HepG2 (cell line): Measurements from ENCODE around the gene INPP1. TPM values are rescaled to one million over a fixed set of nuclear protein-coding genes. Genes with fewer than 3 reads are reported as not detected.

Experiments used
- ATF7-NPFF ChIP-seq: sonication (generic); formaldehyde crosslinking; IDR thresholded peaks from 2 replicates; pipeline ENCODE4 v1.8.1; 2023; ENCODE audit warnings: mild to moderate bottlenecking, low read depth, missing genetic modification reagents, moderate library complexity
- CCAR2 ChIP-seq: fragments of 200-400 bp; formaldehyde crosslinking; optimal IDR thresholded peaks from 2 replicates; pipeline ENCODE3; 2018; ENCODE audit warnings: low read depth, mild to moderate bottlenecking, low read length, moderate library complexity
- CSRNP1 ChIP-seq: sonication (generic); formaldehyde crosslinking; IDR thresholded peaks from 2 replicates; pipeline ENCODE4 v1.8.1; 2023; ENCODE audit warnings: mild to moderate bottlenecking, missing genetic modification reagents
- FLYWCH1 ChIP-seq: sonication (generic); formaldehyde crosslinking; IDR thresholded peaks from 2 replicates; pipeline ENCODE4 v1.8.1; 2023; ENCODE audit warnings: mild to moderate bottlenecking, missing genetic modification reagents
- GLI4 ChIP-seq: sonication (generic); formaldehyde crosslinking; IDR thresholded peaks from 2 replicates; pipeline ENCODE4 v1.5.1; 2020; ENCODE audit warnings: missing genetic modification reagents, mild to moderate bottlenecking, moderate library complexity, borderline replicate concordance
- HES4 ChIP-seq: sonication (generic); formaldehyde crosslinking; IDR thresholded peaks from 2 replicates; pipeline ENCODE4 v1.9.0; 2021; ENCODE audit warnings: mild to moderate bottlenecking, missing genetic modification reagents, borderline replicate concordance
- HNRNPLL ChIP-seq: fragments of 200-400 bp; formaldehyde crosslinking; IDR thresholded peaks from 2 replicates; pipeline ENCODE4 v1.6.1; 2017; ENCODE audit warnings: mild to moderate bottlenecking, low read depth, low read length; ENCODE audit not compliant: poor library complexity, severe bottlenecking
- JDP2 ChIP-seq: sonication (generic); formaldehyde crosslinking; IDR thresholded peaks from 2 replicates; pipeline ENCODE4 v1.8.1; 2022; ENCODE audit warnings: missing genetic modification reagents, borderline replicate concordance
- KDM5B ChIP-seq: sonication (generic); formaldehyde crosslinking; IDR thresholded peaks from 2 replicates; pipeline ENCODE4 v1.4.0; 2020; ENCODE audit warnings: missing genetic modification reagents, mild to moderate bottlenecking, borderline replicate concordance
- MEIS1 ChIP-seq: sonication (generic); formaldehyde crosslinking; IDR thresholded peaks from 2 replicates; pipeline ENCODE4 v1.9.0; 2021; ENCODE audit warnings: mild to moderate bottlenecking, missing genetic modification reagents, moderate library complexity, borderline replicate concordance
- MXI1 ChIP-seq: IDR thresholded peaks from 3 replicates; pipeline ENCODE4 v1.6.1; 2012; ENCODE audit warnings: low read depth, low read length, inconsistent platforms, borderline replicate concordance
- MYNN ChIP-seq: sonication (generic); formaldehyde crosslinking; IDR thresholded peaks from 2 replicates; pipeline ENCODE4 v1.4.0; 2020; ENCODE audit warnings: mild to moderate bottlenecking, low read depth, missing genetic modification reagents
- NCOA2 ChIP-seq: sonication (generic); formaldehyde crosslinking; IDR thresholded peaks from 2 replicates; pipeline ENCODE4 v1.8.0; 2022; ENCODE audit warnings: inconsistent platforms
- NFKB2 ChIP-seq: sonication (generic); formaldehyde crosslinking; IDR thresholded peaks from 2 replicates; pipeline ENCODE4 v1.4.0; 2020; ENCODE audit warnings: missing genetic modification reagents, borderline replicate concordance
- RFX5 ChIP-seq: IDR thresholded peaks from 2 replicates; pipeline ENCODE4 v1.6.1; 2011; ENCODE audit warnings: low read depth, low read length, improper control_type of control experiment
- TARDBP ChIP-seq: sonication (generic); formaldehyde crosslinking; IDR thresholded peaks from 2 replicates; pipeline ENCODE4 v1.8.0; 2022; ENCODE audit warnings: mild to moderate bottlenecking, missing genetic modification reagents
- ZFAT ChIP-seq: sonication (generic); formaldehyde crosslinking; conservative IDR thresholded peaks from 2 replicates; pipeline ENCODE4 v1.8.1; 2023; ENCODE audit warnings: missing genetic modification reagents, inconsistent platforms
- ZFX ChIP-seq: sonication (generic); formaldehyde crosslinking; IDR thresholded peaks from 2 replicates; pipeline ENCODE4 v1.4.0; 2020; ENCODE audit warnings: mild to moderate bottlenecking, low read depth, missing genetic modification reagents, moderate library complexity
- ZNF253 ChIP-seq: sonication (generic); formaldehyde crosslinking; IDR thresholded peaks from 2 replicates; pipeline ENCODE4 v1.8.0; 2022; ENCODE audit warnings: mild to moderate bottlenecking, missing genetic modification reagents, borderline replicate concordance
- ZNF256 ChIP-seq: sonication (generic); formaldehyde crosslinking; conservative IDR thresholded peaks from 2 replicates; pipeline ENCODE4 v1.4.0; 2020; ENCODE audit warnings: missing genetic modification reagents
- ZNF510 ChIP-seq: sonication (generic); formaldehyde crosslinking; IDR thresholded peaks from 2 replicates; pipeline ENCODE4 v1.4.0; 2020; ENCODE audit warnings: low read depth, mild to moderate bottlenecking, missing genetic modification reagents
- ZNF564 ChIP-seq: sonication (generic); formaldehyde crosslinking; IDR thresholded peaks from 2 replicates; pipeline ENCODE4 v1.8.1; 2023; ENCODE audit warnings: mild to moderate bottlenecking, missing genetic modification reagents
- ZNF574 ChIP-seq: sonication (generic); formaldehyde crosslinking; IDR thresholded peaks from 2 replicates; pipeline ENCODE4 v1.4.0; 2020; ENCODE audit warnings: missing genetic modification reagents
- ZNF713 ChIP-seq: sonication (generic); formaldehyde crosslinking; IDR thresholded peaks from 2 replicates; pipeline ENCODE4 v1.4.0; 2020; ENCODE audit warnings: mild to moderate bottlenecking, missing genetic modification reagents
- ZNF850 ChIP-seq: sonication (generic); formaldehyde crosslinking; conservative IDR thresholded peaks from 2 replicates; pipeline ENCODE4 v1.9.0; 2021; ENCODE audit warnings: mild to moderate bottlenecking, missing genetic modification reagents
- ZNF879 ChIP-seq: sonication (generic); formaldehyde crosslinking; IDR thresholded peaks from 2 replicates; pipeline ENCODE4 v1.8.1; 2023; ENCODE audit warnings: missing genetic modification reagents
- polyA plus RNA-seq, 8 experiments: library from polyadenylated mRNA; depleted of rRNA in 3 of 8; stranded (reverse) in 7 of 8; unstranded in 1 of 8; fragments of >200 nt; fragmentation: Illumina TruSeq in 4 of 8; extraction: Trizol in 4 of 8; gene quantifications; 2 replicates each; pipeline versions ENCODE4 v1.2.1 to v1.2.3, GENCODE V29; 2011 to 2016; ENCODE audit warnings: low read depth in 4 of 8, missing spikeins in 1 of 8, mixed read lengths in 1 of 8; ENCODE audit not compliant: insufficient read depth in 1 of 8
- total RNA-seq, 5 experiments: library from RNA; depleted of rRNA; stranded (reverse); fragments of >200 nt; fragmentation: Illumina TruSeq; extraction: Trizol; gene quantifications; 2 replicates each; pipeline ENCODE4 v1.2.3, GENCODE V29; 2016; ENCODE audit warnings: low read depth in 1 of 5

Gene INPP1
- total and polyA plus RNA-seq, 2 of the 13 experiments (the other 11 are each of a cell fraction or from before 2014, with no cell fraction given): 10.0 to 13.3 TPM

- TF ChIP-seq MYNN (CRISPR knock-in tag): no peak
- peak; percentile 67; the same call in 1 of the 2 replicates for TF ChIP-seq ZFX (CRISPR knock-in tag)
- no peak for TF ChIP-seq ZNF850 (CRISPR knock-in tag)
- TF ChIP-seq HES4 (CRISPR knock-in tag): peak; percentile 93
- TF ChIP-seq ZFAT (CRISPR knock-in tag): no peak
- peak; percentile 96 for TF ChIP-seq ZNF510 (CRISPR knock-in tag)
- TF ChIP-seq ZNF253 (CRISPR knock-in tag): peak; percentile 89; the same call in 1 of the 2 replicates
- peak; percentile 69 for TF ChIP-seq ATF7-NPFF (CRISPR knock-in tag)
- peak; percentile 96 for TF ChIP-seq KDM5B (CRISPR knock-in tag)
- TF ChIP-seq ZNF879 (CRISPR knock-in tag): 0 out of 2 replicates have a peak, but pooled peaks have one; percentile 66
- peak; percentile 91 for TF ChIP-seq HNRNPLL
- peak; percentile 99 for TF ChIP-seq ZNF574 (CRISPR knock-in tag)
- TF ChIP-seq RFX5: peak; percentile 47; the same call in 1 of the 2 replicates
- TF ChIP-seq CSRNP1 (CRISPR knock-in tag): peak; percentile 86
- TF ChIP-seq GLI4 (CRISPR knock-in tag): peak; percentile 56; the same call in 1 of the 2 replicates
- peak; percentile 85; the same call in 1 of the 2 replicates for TF ChIP-seq ZNF564 (CRISPR knock-in tag)
- no peak for TF ChIP-seq ZNF256
- peak; percentile 64; the same call in 1 of the 2 replicates for TF ChIP-seq NFKB2 (CRISPR knock-in tag)
- peak; percentile 82; the same call in 1 of the 3 replicates for TF ChIP-seq MXI1
- TF ChIP-seq FLYWCH1 (CRISPR knock-in tag): no peak
- peak; percentile 96; the same call in 1 of the 2 replicates for TF ChIP-seq TARDBP (CRISPR knock-in tag)
- peak; percentile 71 for TF ChIP-seq NCOA2
- peak; percentile 26; the same call in 1 of the 2 replicates for TF ChIP-seq JDP2
- no peak for TF ChIP-seq ZNF713
- TF ChIP-seq MEIS1 (CRISPR knock-in tag): peak; percentile 93
- TF ChIP-seq CCAR2: no peak
These were observed 23.6 kb upstream of the INPP1 start, which contains the start of gene HIBCH (continued) for GRCh38 chr2:190319555-190320498.
